GM18502 (cell line): ENCODE measurements around the gene SBNO2.
"Not testable (repeated sequence)": the region's sequence is repeated elsewhere in the genome, so short reads cannot be mapped to it uniquely, and the experiment has no call there.

Experiments used
- ATAC-seq: cut with Tn5 transposase; IDR thresholded peaks from one replicate; pipeline ENCODE4 v1.9.1; 2021; ENCODE audit warnings: mild to moderate bottlenecking; ENCODE audit not compliant: unreplicated experiment, poor library complexity

The SBNO2 gene

DNA sequence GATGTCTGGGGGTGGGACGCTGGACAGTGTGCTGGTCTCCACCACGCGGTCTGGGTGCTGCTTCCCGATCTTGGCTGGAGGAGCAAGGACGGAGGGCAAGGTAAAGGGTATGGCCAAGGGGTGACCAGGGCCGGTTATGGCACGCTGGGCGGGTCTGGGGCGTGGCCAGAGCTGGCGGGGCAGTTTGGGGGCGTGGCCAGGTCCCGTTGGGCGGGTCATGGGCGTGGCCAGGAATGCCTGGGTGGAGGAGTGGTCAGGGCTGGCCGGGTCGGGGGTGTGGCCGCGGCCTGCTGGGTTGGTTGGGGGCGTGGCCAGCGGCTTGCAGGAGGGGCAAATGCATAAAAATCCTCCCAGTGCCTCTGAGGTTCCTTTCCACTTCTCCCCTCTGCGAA is 51.1 kb downstream of the SBNO2 start:
- ATAC-seq = peak; percentile 63

DNA sequence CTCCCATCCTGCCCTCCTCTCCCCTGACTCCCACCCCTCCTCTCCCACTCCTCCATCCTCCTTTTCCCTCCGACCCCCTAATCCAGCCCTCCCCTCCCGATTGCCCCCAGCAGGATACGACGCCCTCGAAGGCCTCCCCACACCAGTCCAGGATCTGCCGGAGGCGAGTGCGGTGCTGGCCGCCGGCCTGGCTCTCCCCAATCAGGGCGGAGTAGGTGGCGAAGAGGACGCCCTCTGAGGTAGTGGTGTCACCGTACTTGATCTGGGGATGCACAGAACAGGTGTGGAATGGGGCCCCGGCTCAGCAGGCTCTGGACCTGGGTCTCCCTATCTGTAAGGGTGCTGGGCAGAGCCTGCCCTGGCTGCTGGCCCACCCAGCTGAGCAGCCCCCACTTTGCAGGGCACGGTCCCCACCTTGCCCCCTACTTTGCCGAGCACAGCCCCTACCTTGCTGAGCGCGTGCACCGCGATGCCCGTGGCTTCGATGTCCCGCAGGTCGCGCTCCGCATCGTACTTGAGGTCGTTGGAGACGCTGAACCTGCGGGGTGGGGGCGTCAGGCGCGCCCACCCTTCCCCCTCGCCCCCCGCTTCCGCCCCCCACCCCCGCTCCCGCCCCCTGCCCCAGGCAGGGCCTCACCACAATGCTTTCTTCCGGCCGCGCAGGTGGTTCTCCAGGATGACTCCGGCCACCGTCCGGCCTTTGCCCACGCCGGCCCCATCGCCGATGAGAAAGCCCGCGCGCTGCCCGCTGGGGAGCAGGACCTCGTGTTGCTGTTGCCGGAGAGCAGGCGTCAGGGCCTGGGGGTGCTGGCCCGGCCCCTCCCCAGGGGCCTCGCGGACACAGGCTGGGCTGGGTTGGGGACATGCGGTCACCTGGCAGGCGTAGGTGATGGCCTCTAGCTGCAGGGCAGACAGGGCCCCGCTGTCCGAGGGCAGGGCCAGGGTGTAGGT is 51.8 kb downstream of the SBNO2 start:
- ATAC-seq = no peak

GRCh38 chr19:1121395-1121794 is 52.7 kb downstream of the SBNO2 start:
- ATAC-seq = no peak

DNA sequence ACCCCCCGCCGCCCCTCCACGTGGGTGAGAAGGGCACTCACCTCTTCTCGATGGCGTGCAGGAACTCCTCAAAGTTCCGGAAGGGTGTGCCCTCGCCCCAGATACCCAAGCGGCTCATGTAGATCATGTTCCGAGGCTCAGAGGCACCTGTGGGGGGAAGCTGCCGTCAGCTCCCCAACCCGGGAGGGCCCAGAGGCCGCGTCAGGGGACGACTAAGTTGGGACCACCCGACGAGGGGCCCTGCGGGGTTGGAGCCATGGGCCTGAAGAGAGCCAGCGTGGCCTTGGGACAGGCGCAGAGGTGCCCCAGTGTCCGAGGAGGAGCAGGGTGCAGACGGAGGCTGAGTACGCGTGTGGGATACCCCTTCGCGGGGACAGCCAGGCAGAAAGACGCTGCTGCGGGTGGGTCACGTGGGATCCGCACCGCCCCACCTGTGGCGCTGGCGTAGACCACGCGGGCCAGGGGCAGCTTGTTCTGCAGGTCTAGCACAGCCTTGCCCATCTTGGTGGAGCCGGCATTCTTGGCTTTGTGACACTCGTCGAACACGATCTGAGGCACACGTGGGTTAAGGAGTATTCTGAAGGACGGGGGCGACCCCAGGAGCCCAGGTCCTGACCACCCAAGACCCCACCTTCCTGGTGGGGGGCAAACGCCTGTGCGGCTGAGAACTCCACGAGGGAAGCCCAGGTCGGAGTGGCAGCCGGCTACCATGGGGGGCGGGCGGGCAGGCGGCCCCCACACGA is 54.4 kb downstream of the SBNO2 start:
- ATAC-seq = no peak

DNA sequence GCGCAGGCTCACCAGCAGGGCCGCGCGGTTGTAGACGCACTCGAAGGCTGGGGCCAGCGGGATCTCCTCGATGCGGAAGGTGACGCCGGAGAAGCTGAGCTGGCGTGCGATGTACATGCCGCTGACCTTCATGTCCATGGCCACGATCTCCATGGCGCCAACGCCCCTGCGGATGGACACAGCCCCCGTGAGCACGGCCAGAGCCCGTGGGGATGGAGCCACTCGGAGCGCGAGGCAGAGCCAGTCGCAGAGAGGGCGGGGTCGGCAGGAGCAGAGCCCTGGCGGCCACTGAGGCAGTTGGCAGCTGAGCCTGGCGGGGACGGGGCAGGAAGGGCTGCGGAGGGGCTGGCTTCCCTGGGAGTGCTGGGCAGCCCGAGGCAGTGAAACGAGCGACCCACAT is 55.1 kb downstream of the SBNO2 start:
- ATAC-seq = no peak

GRCh38 chr19:1117654-1118053 is 56.4 kb downstream of the SBNO2 start:
- ATAC-seq = no peak

DNA sequence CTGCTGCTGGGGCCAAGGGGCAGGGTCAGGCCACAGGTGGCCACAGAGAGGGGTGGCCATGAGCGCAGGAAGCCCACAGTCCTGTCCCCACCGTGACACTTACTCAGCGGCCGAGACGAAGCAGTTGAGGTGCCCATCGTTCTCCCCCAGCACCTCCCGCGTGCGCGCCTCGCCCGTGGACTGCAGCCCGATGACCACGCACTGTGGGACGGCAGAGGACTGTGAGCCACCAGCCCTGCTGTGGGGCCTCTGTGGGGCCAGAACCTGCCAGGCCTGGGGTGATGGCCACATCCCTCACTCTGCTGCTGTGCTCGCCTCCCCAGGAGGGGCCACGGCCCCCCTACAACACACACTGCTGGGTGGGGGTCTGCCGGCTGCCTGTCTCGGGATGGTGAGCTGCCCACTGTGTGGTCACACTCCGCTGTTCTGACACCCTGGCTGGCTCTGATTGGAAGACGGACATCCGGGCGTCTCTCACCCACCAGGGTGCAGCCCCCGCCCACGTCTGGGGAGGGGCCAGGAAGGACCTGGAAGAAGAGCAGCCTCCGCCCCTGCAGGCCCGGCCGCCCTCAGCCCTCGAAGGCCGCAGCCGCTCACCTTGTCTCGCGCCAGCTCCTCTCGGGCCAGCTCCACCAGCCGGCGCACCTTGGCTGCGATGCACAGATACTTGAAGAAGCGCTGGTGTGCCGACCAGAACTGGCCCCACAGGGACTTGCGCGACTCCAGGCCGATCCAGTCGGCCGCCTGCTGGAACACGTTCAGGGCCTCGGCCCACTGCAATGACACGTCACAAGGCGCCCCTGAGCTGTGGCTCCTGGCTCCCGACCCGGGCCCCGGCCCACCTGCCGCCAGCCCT is 57.1 kb downstream of the SBNO2 start:
- ATAC-seq = no peak

DNA sequence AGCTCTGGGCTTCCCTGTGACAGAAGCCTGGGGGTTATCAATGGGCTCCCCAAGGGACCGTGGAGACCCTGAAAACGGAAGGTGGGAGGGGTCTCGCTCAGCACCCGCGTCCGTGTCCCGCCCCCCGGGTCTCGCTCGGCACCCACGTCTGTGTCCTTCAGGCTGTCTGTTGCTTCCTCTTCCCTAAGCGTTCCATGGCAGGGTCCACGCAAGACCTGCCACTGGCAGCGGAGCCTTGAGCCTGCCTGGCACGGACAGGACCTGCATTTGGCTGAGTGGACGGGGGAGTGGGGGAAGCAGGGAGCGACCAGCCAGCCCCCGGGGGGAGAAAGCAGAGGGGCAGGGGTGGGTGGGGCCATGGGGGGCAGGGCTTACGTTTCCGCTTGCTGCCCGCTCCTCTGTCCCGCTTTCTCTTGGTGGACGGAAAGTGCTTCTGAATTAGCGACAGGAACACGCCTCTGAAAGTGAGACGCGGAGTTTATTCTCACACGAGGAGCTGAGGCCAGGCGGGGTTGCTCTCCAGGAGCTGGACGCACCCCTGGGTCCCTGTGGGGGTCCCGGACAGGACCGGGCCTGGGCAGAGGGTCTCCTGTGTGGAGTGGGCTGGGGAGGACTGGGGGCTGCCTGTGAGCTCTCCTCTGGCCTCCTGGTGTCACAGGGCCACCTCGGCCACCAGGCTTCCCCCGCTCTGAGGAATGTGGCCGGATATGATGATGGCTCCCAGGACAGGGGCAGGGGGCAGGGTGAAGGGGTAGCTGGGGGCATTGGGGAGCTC is 58.2 kb downstream of the SBNO2 start:
- no peak for ATAC-seq

- not testable (repeated sequence) for ATAC-seq
These were observed 59.3 kb downstream of the SBNO2 start for GRCh38 chr19:1114728-1115127.

DNA sequence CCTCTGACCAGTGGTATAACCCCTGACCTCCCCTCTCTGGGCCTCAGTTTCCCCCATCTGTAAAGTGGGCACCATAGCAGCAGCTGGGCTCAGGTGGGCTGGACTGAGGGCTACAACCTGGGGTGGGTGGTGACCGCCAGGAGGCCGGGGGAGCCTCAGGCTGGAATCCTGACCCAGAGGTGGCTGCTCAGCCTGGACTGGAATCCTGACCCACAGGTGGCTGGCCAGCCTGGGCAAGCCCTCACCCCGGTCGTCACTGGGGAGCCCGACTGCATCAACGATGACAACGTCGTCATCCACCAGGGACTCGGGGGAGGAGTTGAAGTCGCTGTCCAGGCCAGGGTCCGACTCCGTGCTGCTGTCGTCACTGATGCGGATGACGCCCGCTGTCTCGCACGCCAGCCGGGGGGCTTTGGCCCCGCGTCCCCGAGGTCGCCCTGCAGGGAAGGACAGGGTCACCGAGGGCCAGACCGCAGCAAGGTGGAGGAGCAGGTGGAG is 60.0 kb downstream of the SBNO2 start:
- no peak for ATAC-seq

DNA sequence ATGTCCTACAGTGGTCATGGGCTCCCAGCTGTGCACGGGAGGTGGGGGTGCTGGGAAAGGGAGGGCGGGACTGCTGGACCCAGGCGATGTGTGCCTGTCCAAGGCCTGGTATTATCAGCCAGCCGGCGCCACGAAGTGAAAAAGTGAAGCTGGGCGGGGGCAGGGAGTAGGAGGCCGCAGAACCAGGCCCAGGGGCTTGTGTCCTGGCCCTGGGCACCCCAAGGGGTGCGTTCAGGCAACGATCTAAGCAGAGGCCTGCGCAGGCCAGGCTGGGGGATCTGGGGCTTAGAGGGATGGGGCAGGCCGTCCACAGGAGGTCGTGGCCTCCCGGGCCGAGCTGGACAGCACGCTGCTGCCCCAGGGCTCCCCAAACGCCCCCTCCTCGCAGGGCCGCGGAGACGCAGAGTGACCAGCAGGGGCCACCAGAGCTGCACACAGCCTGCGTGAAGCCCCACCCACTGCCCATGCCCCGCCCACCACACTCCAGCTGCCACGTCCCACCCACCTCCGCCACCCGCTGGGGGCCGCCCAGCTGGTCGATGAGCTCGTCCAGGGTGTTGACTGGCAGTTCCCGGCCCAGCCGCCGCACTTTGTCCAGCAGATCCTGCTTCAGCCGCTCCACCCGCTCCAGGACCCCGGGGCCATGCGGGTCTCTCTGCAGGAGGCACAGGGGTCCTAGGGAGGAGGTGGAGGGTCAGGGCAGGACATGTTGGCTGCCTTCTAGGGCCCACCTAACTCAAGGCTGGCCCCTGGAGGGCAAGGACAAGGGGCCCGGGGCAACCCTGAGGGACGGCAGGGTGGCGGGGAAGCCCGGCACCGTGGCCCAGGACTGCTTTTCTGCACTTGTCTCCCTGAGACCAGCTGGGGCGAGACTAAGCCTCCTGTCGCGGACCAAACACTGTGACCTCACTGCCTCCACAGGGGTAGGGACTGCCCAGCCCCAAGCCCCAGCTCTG is 60.8 kb downstream of the SBNO2 start:
- peak; percentile 58 for ATAC-seq

- no peak for ATAC-seq
These were observed 61.6 kb downstream of the SBNO2 start for GRCh38 chr19:1112268-1113029.

DNA sequence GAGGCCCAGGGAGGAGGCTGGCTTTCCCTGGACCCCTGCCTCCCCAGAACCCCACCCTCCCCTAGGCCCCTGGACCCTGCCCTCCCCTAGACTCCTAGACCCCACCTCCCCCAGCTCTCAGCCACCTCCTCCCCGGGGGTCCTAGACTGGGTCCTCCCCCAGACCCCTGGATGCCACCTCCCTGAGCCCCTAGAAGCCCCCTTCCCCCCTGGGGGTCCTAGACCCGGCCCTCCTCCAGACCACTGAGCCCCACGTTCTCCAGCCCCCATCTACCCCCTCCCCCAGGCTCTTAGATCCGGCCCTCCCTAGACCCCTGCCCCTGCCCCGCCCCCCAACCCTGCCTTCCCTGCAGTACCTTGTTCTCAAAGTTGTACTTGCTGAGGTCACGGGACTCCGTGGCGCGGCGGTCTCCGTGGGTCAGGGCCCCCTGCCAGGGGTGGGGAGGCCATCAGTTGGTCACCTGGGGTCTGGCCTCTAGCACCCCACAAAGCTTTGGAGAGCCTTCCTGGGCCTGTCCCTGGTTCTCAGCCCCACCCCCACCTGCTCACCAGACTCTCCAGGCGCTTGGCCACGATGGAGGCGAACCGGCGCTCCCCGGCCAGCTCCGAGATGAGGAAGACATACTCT is 62.3 kb downstream of the SBNO2 start:
- no peak for ATAC-seq

DNA sequence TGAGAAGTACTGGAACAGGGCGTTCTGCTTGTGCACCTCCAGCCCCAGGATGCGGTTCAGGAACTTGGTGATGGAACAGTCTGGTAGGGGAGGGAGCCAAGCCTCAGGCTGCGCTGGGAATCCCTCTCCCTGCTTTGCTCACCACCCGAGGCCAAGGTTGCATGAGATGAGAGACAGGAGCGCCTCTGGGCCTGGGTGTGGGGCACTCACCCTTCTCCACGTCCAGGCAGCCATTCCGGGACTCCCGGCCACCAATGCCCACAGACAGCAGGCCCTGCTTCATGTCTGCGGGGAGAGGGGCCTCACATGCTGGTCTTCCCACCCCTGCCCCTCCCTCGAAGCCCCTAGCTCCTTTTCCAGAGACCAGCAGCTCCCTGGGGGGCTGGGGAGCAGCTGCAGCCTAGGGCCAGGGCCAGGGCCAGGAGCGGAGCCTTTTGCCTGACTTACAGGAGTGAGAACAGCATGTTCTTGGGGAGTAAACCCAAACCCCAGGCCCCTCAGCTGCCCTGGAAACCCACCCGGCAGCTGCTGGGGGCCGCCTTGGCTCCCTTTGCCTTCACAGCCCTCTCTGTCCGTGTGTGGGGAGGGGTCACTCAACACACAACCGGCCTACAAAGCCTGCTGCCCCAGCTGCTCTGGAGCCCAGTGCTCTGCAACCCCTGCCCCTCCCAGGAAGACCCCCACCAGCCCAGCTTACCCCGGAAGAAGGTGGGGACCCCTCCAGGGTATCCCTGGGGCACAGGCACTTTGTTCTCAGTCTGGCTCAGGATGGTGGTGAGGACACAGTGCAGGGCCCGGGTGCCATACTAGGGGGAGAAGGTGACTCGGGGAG is 63.0 kb downstream of the SBNO2 start:
- no peak for ATAC-seq

DNA sequence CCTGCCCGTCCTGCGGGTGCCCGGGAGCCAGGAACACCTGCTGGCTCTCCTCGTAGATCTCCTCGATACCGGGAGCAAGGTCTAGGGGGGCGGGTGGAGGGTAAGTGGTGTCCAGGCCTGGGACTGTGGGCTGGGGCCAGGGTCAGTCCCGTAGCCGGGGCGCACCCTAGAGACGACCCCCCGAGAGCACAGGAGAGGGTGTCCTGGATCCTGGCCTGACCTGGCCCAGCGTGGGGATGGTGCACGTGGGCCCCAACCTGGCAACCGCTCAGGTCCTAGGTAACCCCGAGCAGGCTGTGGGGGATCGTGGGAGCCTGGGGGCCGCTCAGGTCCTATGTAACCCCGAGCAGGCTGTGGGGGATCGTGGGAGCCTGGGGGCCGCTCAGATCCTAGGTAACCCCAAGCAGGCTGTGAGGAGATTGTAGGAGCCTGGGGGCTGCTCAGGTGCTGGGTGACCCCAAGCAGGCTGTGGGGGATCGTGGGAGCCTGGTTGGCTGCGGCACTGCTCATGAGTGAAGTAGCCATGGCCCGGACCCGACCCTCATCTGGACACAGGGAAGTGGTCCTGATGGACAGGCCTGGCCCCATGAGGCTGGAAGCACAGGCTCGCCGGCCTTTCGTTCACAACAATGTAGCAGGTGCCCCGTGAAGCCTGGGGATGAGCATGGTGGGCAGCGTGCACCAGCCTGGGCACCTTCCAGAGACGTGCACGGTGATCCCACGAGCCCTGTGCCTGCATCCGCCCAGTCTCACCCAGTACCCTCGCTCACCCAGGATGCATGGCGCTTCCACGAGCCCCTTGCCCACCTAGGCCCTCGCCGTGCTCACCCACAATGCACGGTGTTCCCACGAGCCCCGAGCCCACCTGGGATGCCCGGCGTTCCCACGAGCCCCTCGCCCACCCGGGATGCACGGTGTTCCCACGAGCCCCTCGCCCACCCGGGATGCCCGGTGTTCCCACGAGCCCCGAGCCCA is 64.1 kb downstream of the SBNO2 start:
- ATAC-seq = no peak
